Midbrain (tissue), 1 donor: ENCODE results near the gene PTPRT.

Experiments used
- DNase-seq: peaks from one replicate; lab custom pipeline; 2025; lab: John Stamatoyannopoulos, UW

The PTPRT gene

GRCh38 chr20:42795111-42795695 lies 394.5 kb downstream of the PTPRT start:
- DNase-seq = no peak

GRCh38 chr20:42792052-42792451 lies 397.7 kb downstream of the PTPRT start:
- peak; percentile 31 for DNase-seq

- DNase-seq = no peak
These were observed 399.6 kb downstream of the PTPRT start for GRCh38 chr20:42790111-42790510.

- DNase-seq = no peak
These were observed 401.0 kb downstream of the PTPRT start for GRCh38 chr20:42788707-42789106.

GRCh38 chr20:42785041-42785440 lies 404.7 kb downstream of the PTPRT start:
- DNase-seq = no peak

GRCh38 chr20:42779216-42779615 lies 410.5 kb downstream of the PTPRT start:
- DNase-seq = no peak

- no peak for DNase-seq
These were observed 413.8 kb downstream of the PTPRT start for GRCh38 chr20:42775866-42776265.

- peak; percentile 8 for DNase-seq
These were observed 414.7 kb downstream of the PTPRT start for GRCh38 chr20:42775037-42775436.

- no peak for DNase-seq
These were observed 426.7 kb downstream of the PTPRT start for GRCh38 chr20:42763015-42763414.

- no peak for DNase-seq
These were observed 432.7 kb downstream of the PTPRT start for GRCh38 chr20:42756991-42757390.

GRCh38 chr20:42754706-42755105 lies 435.0 kb downstream of the PTPRT start:
- no peak for DNase-seq

- DNase-seq = no peak
These were observed 437.1 kb downstream of the PTPRT start for GRCh38 chr20:42752620-42753019.

GRCh38 chr20:42749556-42749955 lies 440.1 kb downstream of the PTPRT start:
- no peak for DNase-seq

GRCh38 chr20:42747765-42748411 lies 441.8 kb downstream of the PTPRT start:
- DNase-seq = no peak

GRCh38 chr20:42744756-42745465 lies 444.8 kb downstream of the PTPRT start:
- no peak for DNase-seq

- no peak for DNase-seq
These were observed 446.8 kb downstream of the PTPRT start for GRCh38 chr20:42742926-42743325.

GRCh38 chr20:42741906-42742305 lies 447.8 kb downstream of the PTPRT start:
- no peak for DNase-seq

- DNase-seq = peak; percentile 31
These were observed 449.4 kb downstream of the PTPRT start for GRCh38 chr20:42740226-42740870.

GRCh38 chr20:42739683-42740082 lies 450.0 kb downstream of the PTPRT start:
- DNase-seq = no peak

GRCh38 chr20:42735539-42735938 lies 454.2 kb downstream of the PTPRT start:
- DNase-seq = no peak

- DNase-seq = no peak
These were observed 454.9 kb downstream of the PTPRT start for GRCh38 chr20:42734660-42735368.

GRCh38 chr20:42721923-42722322 lies 467.8 kb downstream of the PTPRT start:
- no peak for DNase-seq
